SK-N-MC (cell line): ENCODE results near the gene ZNF326.

Source experiments
- EZH2 ChIP-seq: fragments of 200-600 bp; sonication (generic); IDR thresholded peaks from one replicate; pipeline ENCODE4 v1.6.1; 2017; ENCODE audit warnings: antibody characterized with exemption
- FOXP2 ChIP-seq: optimal IDR thresholded peaks from 2 replicates; pipeline ENCODE3; 2011; ENCODE audit warnings: mild to moderate bottlenecking, moderate library complexity; ENCODE audit not compliant: insufficient read depth; ENCODE audit errors: extremely low read length, control extremely low read depth
- POLR2AphosphoS5 ChIP-seq: IDR thresholded peaks from 2 replicates; pipeline ENCODE4 v1.6.1; 2012; ENCODE audit warnings: mild to moderate bottlenecking, low read depth, low read length, borderline replicate concordance

- TF ChIP-seq POLR2AphosphoS5 (no peak), EZH2 (no peak), FOXP2 (no peak)
Observed at GRCh38 chr1:90045853-90046563, 51.1 kb downstream of the ZNF326 start.
